Fibroblast of villous mesenchyme (primary cell): ENCODE data around the gene MS4A10. TPM values are rescaled to one million over a fixed set of nuclear protein-coding genes. Genes with fewer than 3 reads are reported as not detected.

ENCODE experiments used
- DNase-seq: peaks from one replicate; pipeline ENCODE4 v3.0.0-alpha.2; 2010; ENCODE audit warnings: low read depth
- H3K4me3 ChIP-seq: 2 replicates; pipeline ENCODE4 v1.5.1; 2011; ENCODE audit warnings: low read depth, mild to moderate bottlenecking, low read length
- total RNA-seq: library from RNA; depleted of rRNA; stranded (reverse); fragments of >200 nt; gene quantifications from 2 replicates; pipeline ENCODE4 v1.2.3, GENCODE V29; 2012
- TF ChIP-seq, protein P1 (sequence below): IDR thresholded peaks from 2 replicates; pipeline ENCODE4 v1.5.1; 2012; ENCODE audit warnings: low read depth, mild to moderate bottlenecking, low read length; ENCODE audit not compliant: insufficient read depth

MS4A10 gene
- total RNA-seq, 1 donor = not detected

GRCh38 chr11:60792521-60792920 is 7.4 kb downstream of the MS4A10 start:
- no peak overlapping the region for H3K4me3 ChIP-seq
- TF ChIP-seq, protein P1, sequence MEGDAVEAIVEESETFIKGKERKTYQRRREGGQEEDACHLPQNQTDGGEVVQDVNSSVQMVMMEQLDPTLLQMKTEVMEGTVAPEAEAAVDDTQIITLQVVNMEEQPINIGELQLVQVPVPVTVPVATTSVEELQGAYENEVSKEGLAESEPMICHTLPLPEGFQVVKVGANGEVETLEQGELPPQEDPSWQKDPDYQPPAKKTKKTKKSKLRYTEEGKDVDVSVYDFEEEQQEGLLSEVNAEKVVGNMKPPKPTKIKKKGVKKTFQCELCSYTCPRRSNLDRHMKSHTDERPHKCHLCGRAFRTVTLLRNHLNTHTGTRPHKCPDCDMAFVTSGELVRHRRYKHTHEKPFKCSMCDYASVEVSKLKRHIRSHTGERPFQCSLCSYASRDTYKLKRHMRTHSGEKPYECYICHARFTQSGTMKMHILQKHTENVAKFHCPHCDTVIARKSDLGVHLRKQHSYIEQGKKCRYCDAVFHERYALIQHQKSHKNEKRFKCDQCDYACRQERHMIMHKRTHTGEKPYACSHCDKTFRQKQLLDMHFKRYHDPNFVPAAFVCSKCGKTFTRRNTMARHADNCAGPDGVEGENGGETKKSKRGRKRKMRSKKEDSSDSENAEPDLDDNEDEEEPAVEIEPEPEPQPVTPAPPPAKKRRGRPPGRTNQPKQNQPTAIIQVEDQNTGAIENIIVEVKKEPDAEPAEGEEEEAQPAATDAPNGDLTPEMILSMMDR = no peak
- no peak for DNase-seq

DNA sequence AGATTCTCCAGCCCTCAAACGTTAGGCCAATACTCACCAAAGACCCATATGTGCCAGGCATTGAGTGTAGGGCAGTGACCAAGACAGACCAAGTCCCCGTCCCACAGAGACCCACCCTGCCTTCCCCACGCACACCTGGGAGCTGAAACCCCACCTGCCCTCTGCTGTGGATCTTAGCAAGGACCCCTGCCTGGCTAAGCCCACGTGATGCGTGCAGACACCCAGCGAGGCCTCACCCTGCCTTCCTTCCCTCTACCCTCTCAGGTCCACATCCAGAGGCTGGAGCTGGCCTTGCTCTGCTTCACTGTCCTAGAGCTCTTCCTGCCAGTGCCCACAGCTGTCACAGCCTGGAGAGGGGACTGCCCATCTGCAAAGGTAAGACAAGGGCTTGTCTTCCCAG is 10.2 kb downstream of the MS4A10 start:
- TF ChIP-seq, protein P1 = no peak
- no peak for DNase-seq
- no peak overlapping the region for H3K4me3 ChIP-seq

DNA sequence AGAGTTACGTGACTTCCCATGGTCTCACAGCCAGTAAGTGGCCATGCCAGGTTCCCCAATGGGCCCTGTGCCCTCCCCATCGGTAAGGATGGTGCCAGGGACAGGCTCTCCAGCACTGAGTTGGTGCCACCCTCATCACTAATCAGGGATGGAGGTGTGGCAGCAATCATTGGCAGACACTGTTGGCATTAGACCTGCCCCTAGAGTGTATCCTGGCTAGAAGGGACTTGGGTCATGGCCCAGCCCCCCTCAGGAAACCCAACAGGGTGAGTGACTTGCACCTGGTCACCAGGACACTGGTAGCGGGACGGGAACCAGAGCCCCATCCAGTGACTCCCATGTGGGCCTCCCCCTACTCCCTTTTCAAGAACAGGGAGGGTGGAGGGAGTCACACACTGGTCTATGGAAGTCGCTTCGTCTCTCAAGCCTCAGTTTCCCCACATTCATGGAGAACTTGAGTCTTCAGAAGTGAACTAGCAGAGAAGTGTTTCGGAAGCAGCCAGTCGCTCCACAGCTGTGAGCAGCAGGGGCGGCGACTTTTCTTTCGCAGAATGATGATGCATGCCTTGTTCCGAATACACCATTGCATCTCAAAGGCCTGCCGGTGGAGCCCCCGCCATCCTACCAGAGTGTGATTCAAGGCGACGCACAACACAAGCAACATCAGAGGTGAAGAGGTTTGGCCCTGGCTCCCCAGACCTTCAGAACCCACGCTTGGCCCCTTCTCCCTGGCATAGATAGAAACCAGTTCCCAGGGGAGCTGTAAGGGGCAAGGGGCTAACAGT is 12.9 kb downstream of the MS4A10 start:
- H3K4me3 ChIP-seq = no peak overlapping the region
- DNase-seq = no peak
- TF ChIP-seq, protein P1 = no peak

DNA sequence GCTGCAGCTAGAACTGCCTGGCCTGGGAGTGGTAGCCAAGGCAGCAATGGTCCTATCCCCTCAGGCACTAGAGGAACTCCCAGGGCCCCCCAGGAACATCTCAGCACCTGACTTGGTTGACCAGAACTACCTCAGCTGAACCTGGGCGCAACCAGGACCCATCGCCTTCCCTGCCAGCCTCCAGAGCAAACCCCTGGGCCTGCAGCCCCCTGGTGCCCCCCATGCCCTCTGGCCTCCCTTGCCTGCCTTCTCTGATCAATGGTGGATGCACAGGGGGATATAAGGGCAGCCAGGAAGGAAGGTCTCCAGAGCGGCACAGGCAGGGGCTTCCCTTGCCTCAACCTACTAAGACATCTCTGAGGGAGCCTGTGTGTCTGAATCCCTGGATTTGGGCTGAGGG is 13.5 kb downstream of the MS4A10 start:
- no peak overlapping the region for H3K4me3 ChIP-seq
- TF ChIP-seq, protein P1 = no peak
- DNase-seq = no peak

- no peak overlapping the region for H3K4me3 ChIP-seq
- DNase-seq = no peak
- TF ChIP-seq, protein P1 = no peak
Observed at GRCh38 chr11:60801194-60801593, 16.1 kb downstream of the MS4A10 start.

DNA sequence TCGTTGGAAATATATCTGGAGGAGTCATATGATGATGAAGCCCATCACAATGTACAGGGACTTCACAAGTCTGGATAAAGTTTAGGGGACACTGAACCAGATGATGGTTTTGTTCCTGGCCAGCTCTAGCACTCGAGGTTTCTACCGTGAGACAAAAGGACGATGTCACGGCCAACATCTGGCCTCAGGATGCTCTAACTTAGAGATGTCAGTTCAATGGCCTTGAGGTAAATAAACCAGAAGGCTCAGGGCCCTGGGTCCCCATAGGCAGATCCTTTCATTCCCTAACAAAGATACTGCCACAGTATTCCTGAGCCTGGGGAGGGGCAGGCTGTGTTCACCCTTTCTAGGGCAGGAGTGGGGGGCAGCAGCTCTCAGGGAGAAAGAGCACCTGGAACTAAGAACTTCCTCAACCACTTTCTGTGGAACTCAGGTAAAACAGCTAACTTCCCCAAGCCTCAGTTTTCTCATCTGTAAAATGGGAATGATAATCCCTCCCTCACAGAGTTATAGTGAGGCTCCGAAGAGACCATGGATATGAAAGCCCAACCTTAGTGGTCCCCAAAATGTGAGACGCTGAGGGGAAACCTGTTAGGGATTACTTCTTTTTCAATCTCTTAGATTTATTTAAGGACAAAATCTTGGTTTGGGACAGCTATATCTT is 18.3 kb downstream of the MS4A10 start:
- no peak overlapping the region for H3K4me3 ChIP-seq
- no peak for DNase-seq
- TF ChIP-seq, protein P1 = no peak
